ENCODE results near the gene ULK3.
"Not testable (repeated sequence)": the region's sequence is repeated elsewhere in the genome, so short reads cannot be mapped to it uniquely, and the experiment has no call there.

Gene ULK3, protein sequence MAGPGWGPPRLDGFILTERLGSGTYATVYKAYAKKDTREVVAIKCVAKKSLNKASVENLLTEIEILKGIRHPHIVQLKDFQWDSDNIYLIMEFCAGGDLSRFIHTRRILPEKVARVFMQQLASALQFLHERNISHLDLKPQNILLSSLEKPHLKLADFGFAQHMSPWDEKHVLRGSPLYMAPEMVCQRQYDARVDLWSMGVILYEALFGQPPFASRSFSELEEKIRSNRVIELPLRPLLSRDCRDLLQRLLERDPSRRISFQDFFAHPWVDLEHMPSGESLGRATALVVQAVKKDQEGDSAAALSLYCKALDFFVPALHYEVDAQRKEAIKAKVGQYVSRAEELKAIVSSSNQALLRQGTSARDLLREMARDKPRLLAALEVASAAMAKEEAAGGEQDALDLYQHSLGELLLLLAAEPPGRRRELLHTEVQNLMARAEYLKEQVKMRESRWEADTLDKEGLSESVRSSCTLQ

GRCh38 chr15:74842581-74843444 is at the start of gene ULK3:
ULK3 (minus strand) TSS chr15:74843156; CDS start chr15:74843105, 51 bp downstream.
- peak within 1 kb of the TSS; percentile 93 for H3K4me3 ChIP-seq (ENCODE audit: low read length)
- TF ChIP-seq ZNF274 (IDR thresholded peaks at IDR 0.05; ENCODE audit: low read depth, low read length): no peak

DNA sequence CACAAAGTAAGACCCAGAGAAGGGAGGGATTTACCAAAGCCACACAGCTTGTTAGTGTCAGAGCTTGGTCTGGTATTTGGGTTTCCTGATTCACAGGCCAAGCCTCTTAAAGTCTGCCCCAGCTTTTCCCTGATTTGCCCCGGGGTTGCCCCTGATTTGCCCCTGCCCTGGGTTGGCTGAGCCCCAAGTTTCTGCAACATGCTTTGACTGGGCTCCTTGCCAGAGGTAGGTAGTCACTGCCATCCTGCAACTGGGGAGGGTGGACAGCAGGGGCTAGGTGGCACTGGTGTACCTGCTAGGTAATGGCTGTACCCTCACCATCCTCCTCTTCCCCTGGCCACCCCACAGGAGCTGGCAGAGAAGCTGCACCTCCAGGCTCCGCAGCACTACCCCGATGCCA is 49.4 kb upstream of the ULK3 start:
- no peak overlapping the region for H3K4me3 ChIP-seq (ENCODE audit: low read length)
- no peak for TF ChIP-seq ZNF274 (IDR thresholded peaks at IDR 0.05; ENCODE audit: low read depth, low read length)

- TF ChIP-seq ZNF274 (IDR thresholded peaks at IDR 0.05; ENCODE audit: low read depth, low read length): no peak
- no peak overlapping the region for H3K4me3 ChIP-seq (ENCODE audit: low read length)
Measured at GRCh38 chr15:74891469-74891868, 48.5 kb upstream of the ULK3 start.

DNA sequence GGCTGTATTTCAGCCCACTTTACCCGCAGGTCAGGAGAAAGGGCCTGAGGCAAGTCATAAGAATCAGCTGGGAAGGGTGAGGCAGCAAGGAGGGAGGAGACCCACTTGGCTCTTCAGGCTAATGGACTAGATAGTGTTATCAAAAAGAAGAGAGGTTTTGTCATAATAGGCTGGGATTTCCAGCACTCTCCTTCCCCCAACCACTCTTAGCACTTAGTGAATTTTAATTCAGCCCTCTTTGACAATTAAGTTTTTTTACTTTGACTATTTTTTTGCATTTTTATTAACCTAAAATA is 47.7 kb upstream of the ULK3 start:
- TF ChIP-seq ZNF274 (IDR thresholded peaks at IDR 0.05; ENCODE audit: low read depth, low read length): no peak
- peak overlapping the region; percentile 76 for H3K4me3 ChIP-seq (ENCODE audit: low read length)

GRCh38 chr15:74889883-74890664 is 47.1 kb upstream of the ULK3 start, which contains the start of gene MPI:
MPI (plus strand) TSS chr15:74890042; CDS start chr15:74890074, 32 bp downstream.
- no peak for TF ChIP-seq ZNF274 (IDR thresholded peaks at IDR 0.05; ENCODE audit: low read depth, low read length)
- H3K4me3 ChIP-seq (ENCODE audit: low read length): peak within 1 kb of the TSS; percentile 76

- peak overlapping the region; percentile 76 for H3K4me3 ChIP-seq (ENCODE audit: low read length)
- no peak for TF ChIP-seq ZNF274 (IDR thresholded peaks at IDR 0.05; ENCODE audit: low read depth, low read length)
Measured at GRCh38 chr15:74889390-74889882, 46.5 kb upstream of the ULK3 start.

DNA sequence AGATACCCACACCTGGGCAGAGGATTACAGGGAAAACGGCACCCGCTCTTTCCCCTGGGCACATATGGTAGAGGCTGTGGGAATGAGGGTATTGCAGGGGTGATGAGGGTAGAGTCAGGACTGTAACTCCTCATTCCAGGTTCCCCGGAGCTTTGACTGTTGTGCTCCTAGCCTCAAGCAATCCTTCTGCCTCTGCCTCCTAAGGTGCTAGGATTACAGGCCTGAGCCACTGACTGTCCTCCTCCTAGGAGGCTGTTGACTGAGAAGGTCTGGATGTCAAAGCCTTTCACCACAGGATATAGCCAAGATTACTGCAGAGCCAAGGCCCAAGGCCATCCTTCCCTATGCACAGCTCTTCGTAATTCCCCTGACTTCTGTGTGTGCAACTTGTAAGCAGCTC is 45.8 kb upstream of the ULK3 start:
- peak overlapping the region; percentile 76; the same call in 1 of the 2 replicates for H3K4me3 ChIP-seq (ENCODE audit: low read length)

GRCh38 chr15:74887537-74888193 is 44.7 kb upstream of the ULK3 start:
- H3K4me3 ChIP-seq (ENCODE audit: low read length): not testable (repeated sequence)

More for the DNA sequence above, 45.8 kb upstream of the ULK3 start:
- no peak for TF ChIP-seq ZNF274 (IDR thresholded peaks at IDR 0.05; ENCODE audit: low read depth, low read length)

GRCh38 chr15:74885461-74885860 is 42.5 kb upstream of the ULK3 start:
- no peak for TF ChIP-seq ZNF274 (IDR thresholded peaks at IDR 0.05; ENCODE audit: low read depth, low read length)
- H3K4me3 ChIP-seq (ENCODE audit: low read length): no peak overlapping the region

GRCh38 chr15:74884428-74885223 is 41.7 kb upstream of the ULK3 start:
- peak overlapping the region; percentile 18; the same call in 1 of the 2 replicates for H3K4me3 ChIP-seq (ENCODE audit: low read length)
- TF ChIP-seq ZNF274 (IDR thresholded peaks at IDR 0.05; ENCODE audit: low read depth, low read length): no peak

- H3K4me3 ChIP-seq (ENCODE audit: low read length): no peak overlapping the region
Measured at GRCh38 chr15:74882528-74882927, 39.6 kb upstream of the ULK3 start.

DNA sequence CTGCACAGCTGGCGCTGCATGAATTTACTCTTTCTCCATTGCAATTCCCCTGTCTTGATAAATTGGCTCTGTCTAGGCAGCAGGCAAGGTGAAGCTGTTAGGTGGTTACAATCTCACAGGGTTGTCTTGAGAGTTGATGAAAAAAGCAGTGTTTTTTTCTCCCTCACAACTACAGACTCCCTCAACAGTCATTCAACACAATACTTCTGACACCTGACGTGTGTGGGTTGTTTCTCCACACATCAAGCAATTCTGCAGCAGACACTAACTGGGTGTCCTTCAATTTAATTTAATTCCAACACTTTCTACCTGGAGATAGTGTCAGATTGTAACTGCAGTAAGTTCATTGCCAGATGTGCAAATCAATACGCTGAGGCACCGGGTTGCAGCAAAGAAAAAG is 35.3 kb upstream of the ULK3 start:
- no peak for TF ChIP-seq ZNF274 (IDR thresholded peaks at IDR 0.05; ENCODE audit: low read depth, low read length)
- H3K4me3 ChIP-seq (ENCODE audit: low read length): no peak overlapping the region

More at GRCh38 chr15:74882528-74882927, 39.6 kb upstream of the ULK3 start:
- TF ChIP-seq ZNF274 (IDR thresholded peaks at IDR 0.05; ENCODE audit: low read depth, low read length): no peak
